Panc1 (cell line): ENCODE measurements around the gene TRANK1. TPM values are rescaled to one million over a fixed set of nuclear protein-coding genes. Genes with fewer than 3 reads are reported as not detected.

ENCODE experiments used
- ATAC-seq: fragments of 200-7000 bp; cut with Tn5 transposase; 2 replicates; pipeline ENCODE4 v1.9.1; 2020; ENCODE audit warnings: mild to moderate bottlenecking, moderate library complexity
- BruUV-seq: library from RNA; stranded (reverse); fragments of 400-500 nt; replicated peaks from 2 replicates; lab custom pipeline; 2021; lab: Mats Ljungman, UMichigan
- CTCF ChIA-PET: fragments of 300-600 bp; sonication (Branson Sonifier 250); formaldehyde crosslinking; loops from one replicate; lab custom pipeline; 2022; ENCODE audit warnings: antibody characterized with exemption; lab: Charles Lee
- POLR2A ChIA-PET: fragments of 300-600 bp; sonication (Branson Sonifier 250); formaldehyde crosslinking; loops from one replicate; lab custom pipeline; 2022; ENCODE audit warnings: antibody characterized with exemption; lab: Charles Lee
- DNase-seq: peaks from one replicate; pipeline ENCODE4 v3.0.0-alpha.2; 2010; ENCODE audit warnings: low read depth, low spot score
- H3K27ac ChIP-seq: 2 replicates; pipeline ENCODE4 v1.5.1; 2011; ENCODE audit warnings: mild to moderate bottlenecking, low read length, inconsistent platforms
- H3K27me3 ChIP-seq: fragments of 200-500 bp; sonication (Bioruptor generic); 2 replicates; pipeline ENCODE4 v1.6.0; 2014; ENCODE audit warnings: low read length, inconsistent platforms; ENCODE audit not compliant: control insufficient read depth, insufficient read depth
- H3K36me3 ChIP-seq: fragments of 200-500 bp; sonication (Bioruptor generic); 2 replicates; pipeline ENCODE4 v1.5.1; 2014; ENCODE audit warnings: inconsistent platforms, mild to moderate bottlenecking, low read length, moderate library complexity; ENCODE audit not compliant: control insufficient read depth, insufficient read depth
- H3K4me1 ChIP-seq: 2 replicates; pipeline ENCODE4 v1.5.1; 2011; ENCODE audit warnings: inconsistent platforms, mild to moderate bottlenecking, low read length, moderate library complexity; ENCODE audit not compliant: control insufficient read depth, insufficient read depth
- H3K4me3 ChIP-seq, 2 experiments: 2 replicates each; pipeline ENCODE4 v1.5.1; 2011 to 2012; ENCODE audit warnings: low read depth in 2 of 2, low read length in 2 of 2, mild to moderate bottlenecking in 2 of 2, inconsistent platforms in 1 of 2, moderate library complexity in 1 of 2
- H3K9me3 ChIP-seq: fragments of 200-500 bp; sonication (Bioruptor generic); 2 replicates; pipeline ENCODE4 v1.5.1; 2014; ENCODE audit warnings: low read depth, mild to moderate bottlenecking, inconsistent platforms, low read length, moderate library complexity; ENCODE audit not compliant: control insufficient read depth, insufficient read depth
- POLR2AphosphoS5 ChIP-seq: IDR thresholded peaks from 2 replicates; pipeline ENCODE4 v1.6.1; 2012; ENCODE audit warnings: mild to moderate bottlenecking, low read depth, low read length, moderate library complexity
- SIN3A ChIP-seq: IDR thresholded peaks from 2 replicates; pipeline ENCODE4 v1.6.1; 2012; ENCODE audit warnings: low read depth, mild to moderate bottlenecking, low read length, moderate library complexity, borderline replicate concordance; ENCODE audit not compliant: insufficient read depth
- TCF7L2 ChIP-seq: IDR thresholded peaks from 2 replicates; pipeline ENCODE4 v1.6.1; 2011; ENCODE audit warnings: mild to moderate bottlenecking, low read depth, low read length, inconsistent platforms
- in situ Hi-C: cut with HindIII; loops from 2 replicates; pipeline ENCODE4 v1.10.0; 2016; ENCODE audit warnings: low sequenced_read_pairs, low pct_unique_long_range_greater_than_20kb
- intact Hi-C: fragments of 100-400 bp; cut with micrococcal nuclease; formaldehyde crosslinking; loops from one replicate; pipeline ENCODE4 v1.10.0; 2022; ENCODE audit not compliant: unreplicated experiment
- total RNA-seq: library from RNA; stranded (reverse); gene quantifications from one replicate; pipeline ENCODE4 v1.2.1, GENCODE V29; 2021; ENCODE audit not compliant: unreplicated experiment
- TF ChIP-seq, protein P1 (sequence below): fragments of 450-650 bp; IDR thresholded peaks from 2 replicates; pipeline ENCODE4 v1.5.1; 2017; ENCODE audit warnings: mild to moderate bottlenecking
- TF ChIP-seq, protein P2 (sequence below), 2 experiments: IDR thresholded peaks; 2 replicates each; pipeline ENCODE4 v1.6.1; 2011 to 2012; ENCODE audit warnings: low read depth in 2 of 2, control low read depth in 1 of 2, low read length in 1 of 2, mild to moderate bottlenecking in 1 of 2, moderate library complexity in 1 of 2; ENCODE audit not compliant: insufficient read depth in 1 of 2

TRANK1 gene
- total RNA-seq, 1 experiment from 2014 or later, result 3.2 TPM

DNA sequence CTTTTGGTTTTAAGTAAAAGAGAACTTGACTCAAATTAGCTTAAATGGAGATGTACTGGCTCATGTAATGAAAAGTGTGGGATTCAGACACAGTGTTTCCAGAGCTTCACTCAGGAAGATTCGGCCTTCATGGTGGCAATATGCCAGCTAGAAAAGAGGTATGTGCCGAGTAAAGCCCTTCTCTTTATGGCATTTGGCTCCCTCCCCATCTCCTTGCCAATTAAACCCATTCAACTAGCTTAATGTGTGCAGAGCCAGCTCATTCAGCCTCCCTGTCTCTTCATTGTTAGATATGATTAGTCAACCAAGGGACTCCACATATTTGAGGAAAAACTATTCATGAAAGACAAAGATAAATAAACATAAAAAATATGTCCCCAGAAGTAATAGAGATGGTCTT, 15.0 kb upstream of the TRANK1 start:
- intact Hi-C loops (loop anchor here (5.0 kb wide), 2 partner anchors 58 to 233 kb away; no protein-coding TSS in a partner anchor), in situ Hi-C loops (no loop called here)
- no peaks in the 10 kb centered on the region for H3K4me1 ChIP-seq
- CTCF ChIA-PET, result interaction anchor here (1.8 kb wide), 1 partner anchor 53 kb away, joined by 5 read pairs; no protein-coding TSS in a partner anchor
- no peaks in the 10 kb centered on the region for H3K36me3 ChIP-seq
- no peaks in the 10 kb centered on the region for H3K27me3 ChIP-seq
- POLR2A ChIA-PET, result no interaction called here
- no peak overlapping the region for H3K27ac ChIP-seq
- DNase-seq (no peak), ATAC-seq (no peak)
- no peak overlapping the region for H3K4me3 ChIP-seq
- BruUV-seq, result no TSS peak
- no peak for TF ChIP-seq SIN3A
- TF ChIP-seq TCF7L2, result no peak
- TF ChIP-seq, protein P1, sequence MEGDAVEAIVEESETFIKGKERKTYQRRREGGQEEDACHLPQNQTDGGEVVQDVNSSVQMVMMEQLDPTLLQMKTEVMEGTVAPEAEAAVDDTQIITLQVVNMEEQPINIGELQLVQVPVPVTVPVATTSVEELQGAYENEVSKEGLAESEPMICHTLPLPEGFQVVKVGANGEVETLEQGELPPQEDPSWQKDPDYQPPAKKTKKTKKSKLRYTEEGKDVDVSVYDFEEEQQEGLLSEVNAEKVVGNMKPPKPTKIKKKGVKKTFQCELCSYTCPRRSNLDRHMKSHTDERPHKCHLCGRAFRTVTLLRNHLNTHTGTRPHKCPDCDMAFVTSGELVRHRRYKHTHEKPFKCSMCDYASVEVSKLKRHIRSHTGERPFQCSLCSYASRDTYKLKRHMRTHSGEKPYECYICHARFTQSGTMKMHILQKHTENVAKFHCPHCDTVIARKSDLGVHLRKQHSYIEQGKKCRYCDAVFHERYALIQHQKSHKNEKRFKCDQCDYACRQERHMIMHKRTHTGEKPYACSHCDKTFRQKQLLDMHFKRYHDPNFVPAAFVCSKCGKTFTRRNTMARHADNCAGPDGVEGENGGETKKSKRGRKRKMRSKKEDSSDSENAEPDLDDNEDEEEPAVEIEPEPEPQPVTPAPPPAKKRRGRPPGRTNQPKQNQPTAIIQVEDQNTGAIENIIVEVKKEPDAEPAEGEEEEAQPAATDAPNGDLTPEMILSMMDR, result no peak
- no peak for TF ChIP-seq POLR2AphosphoS5
- TF ChIP-seq, protein P2, sequence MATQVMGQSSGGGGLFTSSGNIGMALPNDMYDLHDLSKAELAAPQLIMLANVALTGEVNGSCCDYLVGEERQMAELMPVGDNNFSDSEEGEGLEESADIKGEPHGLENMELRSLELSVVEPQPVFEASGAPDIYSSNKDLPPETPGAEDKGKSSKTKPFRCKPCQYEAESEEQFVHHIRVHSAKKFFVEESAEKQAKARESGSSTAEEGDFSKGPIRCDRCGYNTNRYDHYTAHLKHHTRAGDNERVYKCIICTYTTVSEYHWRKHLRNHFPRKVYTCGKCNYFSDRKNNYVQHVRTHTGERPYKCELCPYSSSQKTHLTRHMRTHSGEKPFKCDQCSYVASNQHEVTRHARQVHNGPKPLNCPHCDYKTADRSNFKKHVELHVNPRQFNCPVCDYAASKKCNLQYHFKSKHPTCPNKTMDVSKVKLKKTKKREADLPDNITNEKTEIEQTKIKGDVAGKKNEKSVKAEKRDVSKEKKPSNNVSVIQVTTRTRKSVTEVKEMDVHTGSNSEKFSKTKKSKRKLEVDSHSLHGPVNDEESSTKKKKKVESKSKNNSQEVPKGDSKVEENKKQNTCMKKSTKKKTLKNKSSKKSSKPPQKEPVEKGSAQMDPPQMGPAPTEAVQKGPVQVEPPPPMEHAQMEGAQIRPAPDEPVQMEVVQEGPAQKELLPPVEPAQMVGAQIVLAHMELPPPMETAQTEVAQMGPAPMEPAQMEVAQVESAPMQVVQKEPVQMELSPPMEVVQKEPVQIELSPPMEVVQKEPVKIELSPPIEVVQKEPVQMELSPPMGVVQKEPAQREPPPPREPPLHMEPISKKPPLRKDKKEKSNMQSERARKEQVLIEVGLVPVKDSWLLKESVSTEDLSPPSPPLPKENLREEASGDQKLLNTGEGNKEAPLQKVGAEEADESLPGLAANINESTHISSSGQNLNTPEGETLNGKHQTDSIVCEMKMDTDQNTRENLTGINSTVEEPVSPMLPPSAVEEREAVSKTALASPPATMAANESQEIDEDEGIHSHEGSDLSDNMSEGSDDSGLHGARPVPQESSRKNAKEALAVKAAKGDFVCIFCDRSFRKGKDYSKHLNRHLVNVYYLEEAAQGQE (IDR thresholded peaks at IDR 0.05; ENCODE audit: insufficient read depth in 1 of 2, low read depth in 2 of 2, low read length in 1 of 2), result no peak
- no peaks in the 10 kb centered on the region for H3K9me3 ChIP-seq

DNA sequence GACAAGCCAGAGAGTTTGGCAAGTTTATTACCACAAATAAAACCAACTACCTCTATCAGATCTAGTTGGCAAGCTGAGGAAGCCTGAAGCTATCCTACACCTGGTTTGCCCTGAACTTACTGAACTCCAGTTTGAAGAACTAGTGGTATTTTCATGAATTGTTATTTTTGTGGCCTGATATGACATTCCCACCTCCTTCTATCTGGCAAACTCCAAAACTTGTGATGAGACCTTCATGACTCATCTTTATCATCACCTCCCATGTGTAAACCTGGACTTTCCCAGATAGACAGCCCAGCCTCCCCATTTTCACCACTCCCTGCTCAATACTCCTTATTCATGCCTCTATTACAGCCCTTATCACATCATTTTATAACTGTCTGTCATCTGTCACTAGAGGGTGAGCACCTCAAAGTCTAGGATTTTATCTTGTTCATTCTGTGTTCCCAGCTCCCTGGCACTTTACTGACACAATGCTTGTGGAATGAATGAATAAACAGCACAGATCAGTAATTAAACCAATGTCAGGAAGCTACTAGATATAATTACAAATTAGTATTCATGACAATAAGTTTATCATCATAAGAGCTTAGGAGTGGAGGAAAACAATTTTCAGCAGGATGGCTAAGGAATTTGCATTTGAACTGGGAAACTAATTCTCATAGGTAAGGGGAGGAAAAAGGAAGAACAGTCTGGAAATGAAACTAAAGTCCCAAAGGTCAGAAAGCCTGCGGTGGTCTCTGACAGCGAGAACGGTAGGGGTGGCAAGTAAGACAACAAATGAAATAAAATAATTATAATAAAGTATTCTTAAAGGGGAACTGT, 13.2 kb upstream of the TRANK1 start:
- no peak for DNase-seq
- intact Hi-C loops (loop anchor here (1.0 to 5.0 kb wide), 3 partner anchors 56 to 231 kb away; no protein-coding TSS in a partner anchor), in situ Hi-C loops (no loop called here)
- Histone ChIP-seq H3K9me3 (no peaks in the 10 kb centered on the region), H3K27me3 (no peaks in the 10 kb centered on the region), H3K27ac (no peak overlapping the region), H3K36me3 (no peaks in the 10 kb centered on the region), H3K4me3 (no peak overlapping the region), H3K4me1 (no peaks in the 10 kb centered on the region)
- BruUV-seq, result no TSS peak
- TF ChIP-seq TCF7L2 (no peak), POLR2AphosphoS5 (no peak), SIN3A (no peak)
- TF ChIP-seq, protein P2 (IDR thresholded peaks at IDR 0.05; ENCODE audit: insufficient read depth in 1 of 2, low read depth in 2 of 2, low read length in 1 of 2), result no peak
- TF ChIP-seq, protein P1, result no peak
- ChIA-PET CTCF (interaction anchor here (0.6 to 1.8 kb wide), 5 partner anchors 12 to 107 kb away, joined by 3 to 8 read pairs (median 5); no protein-coding TSS in a partner anchor), POLR2A (no interaction called here)
- no peak; the same call in 1 of the 2 replicates for ATAC-seq
